ENCODE results near the gene KCNG4.

Gene KCNG4

GRCh38 chr16:84281074-84281473 is 41.3 kb upstream of the KCNG4 start:
- TF ChIP-seq, protein P1, sequence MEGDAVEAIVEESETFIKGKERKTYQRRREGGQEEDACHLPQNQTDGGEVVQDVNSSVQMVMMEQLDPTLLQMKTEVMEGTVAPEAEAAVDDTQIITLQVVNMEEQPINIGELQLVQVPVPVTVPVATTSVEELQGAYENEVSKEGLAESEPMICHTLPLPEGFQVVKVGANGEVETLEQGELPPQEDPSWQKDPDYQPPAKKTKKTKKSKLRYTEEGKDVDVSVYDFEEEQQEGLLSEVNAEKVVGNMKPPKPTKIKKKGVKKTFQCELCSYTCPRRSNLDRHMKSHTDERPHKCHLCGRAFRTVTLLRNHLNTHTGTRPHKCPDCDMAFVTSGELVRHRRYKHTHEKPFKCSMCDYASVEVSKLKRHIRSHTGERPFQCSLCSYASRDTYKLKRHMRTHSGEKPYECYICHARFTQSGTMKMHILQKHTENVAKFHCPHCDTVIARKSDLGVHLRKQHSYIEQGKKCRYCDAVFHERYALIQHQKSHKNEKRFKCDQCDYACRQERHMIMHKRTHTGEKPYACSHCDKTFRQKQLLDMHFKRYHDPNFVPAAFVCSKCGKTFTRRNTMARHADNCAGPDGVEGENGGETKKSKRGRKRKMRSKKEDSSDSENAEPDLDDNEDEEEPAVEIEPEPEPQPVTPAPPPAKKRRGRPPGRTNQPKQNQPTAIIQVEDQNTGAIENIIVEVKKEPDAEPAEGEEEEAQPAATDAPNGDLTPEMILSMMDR (IDR thresholded peaks at IDR 0.05; ENCODE audit: insufficient read depth, low read depth, low read length, missing control alignments): no peak
- DNase-seq (ENCODE audit: low read depth): peak; percentile 53
- H3K4me3 ChIP-seq (ENCODE audit: low read depth, low read length): no peak overlapping the region

DNA sequence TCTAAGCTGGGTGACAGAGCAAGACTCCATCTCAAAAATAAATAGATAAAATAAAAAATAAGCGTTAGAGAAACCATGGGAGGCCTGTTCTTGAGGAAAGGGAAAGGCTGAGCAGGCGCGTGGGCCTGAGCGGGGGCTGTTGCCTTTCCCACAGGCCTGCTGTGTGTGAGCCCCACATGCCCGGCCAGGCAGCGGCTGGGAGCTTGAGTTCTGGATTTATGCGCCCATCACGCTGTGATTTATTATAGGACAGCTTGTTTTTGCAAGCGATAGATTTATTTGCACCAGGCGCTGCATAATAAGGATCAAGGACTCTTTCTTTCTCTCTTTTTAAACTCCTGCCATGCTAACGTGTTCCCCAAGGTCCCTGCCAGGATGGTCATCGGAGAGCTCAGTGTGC is 40.1 kb upstream of the KCNG4 start:
- no peak for DNase-seq (ENCODE audit: low read depth)
- TF ChIP-seq, protein P1 (IDR thresholded peaks at IDR 0.05; ENCODE audit: insufficient read depth, low read depth, low read length, missing control alignments): no peak
- H3K4me3 ChIP-seq (ENCODE audit: low read depth, low read length): no peak overlapping the region

- no peak for DNase-seq (ENCODE audit: low read depth)
- H3K4me3 ChIP-seq (ENCODE audit: low read depth, low read length): no peak overlapping the region
- TF ChIP-seq, protein P1 (IDR thresholded peaks at IDR 0.05; ENCODE audit: insufficient read depth, low read depth, low read length, missing control alignments): no peak
Observed at GRCh38 chr16:84278968-84279367, 39.2 kb upstream of the KCNG4 start.

DNA sequence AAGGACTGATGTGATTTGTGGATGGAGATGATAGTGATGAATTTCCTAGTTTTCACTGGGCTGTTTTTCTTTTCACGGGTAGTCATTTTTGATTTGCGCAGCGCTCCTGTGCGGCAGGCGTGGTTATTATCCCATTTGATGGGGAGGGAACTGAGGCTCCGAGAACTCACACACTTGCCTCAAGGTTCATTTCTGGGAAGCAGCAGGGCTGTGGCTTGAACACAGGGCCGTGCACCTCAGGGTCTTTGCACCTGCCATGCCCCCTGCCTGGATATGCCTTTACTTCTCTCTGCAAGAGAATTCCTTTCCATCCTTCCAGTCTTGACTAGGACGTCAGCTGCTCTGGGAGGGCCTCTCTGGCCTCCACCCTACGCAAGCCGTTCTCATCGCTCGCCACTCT is 38.5 kb upstream of the KCNG4 start:
- no peak overlapping the region for H3K4me3 ChIP-seq (ENCODE audit: low read depth, low read length)
- no peak for DNase-seq (ENCODE audit: low read depth)
- TF ChIP-seq, protein P1 (IDR thresholded peaks at IDR 0.05; ENCODE audit: insufficient read depth, low read depth, low read length, missing control alignments): no peak

- TF ChIP-seq, protein P1 (IDR thresholded peaks at IDR 0.05; ENCODE audit: insufficient read depth, low read depth, low read length, missing control alignments): peak; percentile 83
- DNase-seq (ENCODE audit: low read depth): peak; percentile 61
- H3K4me3 ChIP-seq (ENCODE audit: low read depth, low read length): no peak overlapping the region
Observed at GRCh38 chr16:84277244-84277823, 37.5 kb upstream of the KCNG4 start.

DNA sequence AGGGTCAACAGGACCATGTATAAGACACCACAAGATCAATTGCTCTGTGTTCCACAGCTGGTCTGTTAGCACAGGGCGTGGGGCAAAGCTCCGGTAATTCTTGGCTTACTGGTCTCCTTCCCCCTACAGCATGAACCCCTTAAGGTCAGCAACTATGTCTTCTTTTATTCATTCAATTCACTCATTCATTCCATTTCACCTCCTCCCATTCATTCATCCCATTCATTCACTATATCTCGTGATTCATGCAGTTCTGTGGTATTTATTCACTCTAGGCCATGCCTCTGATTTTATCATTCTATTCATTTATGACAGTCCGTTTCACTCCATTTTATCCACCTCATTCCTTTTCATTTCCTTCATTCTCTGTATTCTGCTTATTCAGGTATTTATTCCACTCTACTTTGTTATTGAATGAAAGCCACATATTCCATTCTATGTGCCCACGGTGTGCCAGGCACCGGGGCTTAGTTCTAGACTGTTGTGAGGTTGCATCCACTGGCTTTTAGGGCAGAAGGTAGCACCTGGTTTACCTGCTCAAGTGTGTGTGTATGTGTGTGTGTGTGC is 35.9 kb upstream of the KCNG4 start:
- TF ChIP-seq, protein P1 (IDR thresholded peaks at IDR 0.05; ENCODE audit: insufficient read depth, low read depth, low read length, missing control alignments): no peak
- no peak overlapping the region for H3K4me3 ChIP-seq (ENCODE audit: low read depth, low read length)
- DNase-seq (ENCODE audit: low read depth): no peak

DNA sequence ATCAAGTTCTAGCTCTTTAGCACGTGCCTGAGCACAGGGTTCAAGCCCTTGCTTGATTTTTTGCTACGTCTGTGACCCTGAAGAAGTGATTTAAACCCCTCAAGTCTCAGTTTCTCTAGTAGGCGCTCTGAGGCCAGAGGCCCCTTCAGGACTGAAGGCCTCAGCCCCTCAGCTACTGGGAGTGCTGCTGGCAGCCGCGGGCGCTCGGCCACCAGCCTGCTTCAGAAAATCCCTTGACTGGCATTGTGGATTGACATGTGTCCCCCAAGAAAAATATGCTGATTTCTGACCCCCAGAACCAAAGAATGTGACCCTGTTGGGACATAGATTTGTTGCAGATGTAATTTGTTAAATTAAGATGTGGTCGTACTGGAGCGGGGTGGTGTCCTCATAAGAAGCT is 34.7 kb upstream of the KCNG4 start:
- TF ChIP-seq, protein P1 (IDR thresholded peaks at IDR 0.05; ENCODE audit: insufficient read depth, low read depth, low read length, missing control alignments): no peak
- DNase-seq (ENCODE audit: low read depth): no peak
- no peak overlapping the region for H3K4me3 ChIP-seq (ENCODE audit: low read depth, low read length)

All from GM12865 (cell line).